ENCODE data around the gene RLF. TPM values are rescaled to one million over a fixed set of nuclear protein-coding genes. Genes with fewer than 3 reads are reported as not detected.

The RLF gene
- total and polyA plus RNA-seq, 2 donors (not counting 1 experiment from before 2014, with no cell fraction given): 7.8 to 21.9 TPM

- H3K27me3 Mint-ChIP-seq: no peaks in the 10 kb centered on the region
- intact Hi-C loops (cut with micrococcal nuclease): no loop called here
- ChIA-PET CTCF (interaction anchor here (0.9 kb wide), 1 partner anchor 23 kb away, joined by 4 read pairs; no protein-coding TSS in a partner anchor), POLR2A (no interaction called here)
- Histone ChIP-seq H3K9me3 (ENCODE audit: control extremely low read depth in 1 of 3, control insufficient read depth in 2 of 3, insufficient read depth in 1 of 3, low read length in 2 of 3) (no peaks in the 10 kb centered on the region), H3K4me2 (replicated peaks; ENCODE audit: low read depth, low read length, poor library complexity, severe bottlenecking) (no peak overlapping the region), H3K4me1 (ENCODE audit: control insufficient read depth in 2 of 2, insufficient read depth in 2 of 2, low read length in 2 of 2) (peaks cover 25 to 35% of the 10 kb centered on the region in 2 donors), H3K36me3 (replicated peaks in 1 of 2; ENCODE audit: control extremely low read depth in 1 of 2, control insufficient read depth in 1 of 2, extremely low read depth in 1 of 2, insufficient read depth in 2 of 2, low read length in 1 of 2) (peaks cover 0 to 6% of the 10 kb centered on the region in 2 experiments), H3K27me3 (replicated peaks in 1 of 4; ENCODE audit: control extremely low read depth in 1 of 4, control insufficient read depth in 3 of 4, insufficient read depth in 4 of 4, low read length in 3 of 4) (no peaks in the 10 kb centered on the region), H3K27ac (ENCODE audit: low read length in 2 of 2) (no peak overlapping the region), H2AFZ (ENCODE audit: insufficient read depth, low read depth, low read length, poor library complexity, severe bottlenecking) (no peak overlapping the region), H4K20me1 (ENCODE audit: control insufficient read depth, insufficient read depth, low read length, poor library complexity, severe bottlenecking) (peaks cover 58% of the 10 kb centered on the region), H3K9ac (ENCODE audit: low read length) (no peak overlapping the region), H3K4me3 (ENCODE audit: control extremely low read depth in 1 of 5, extremely low read depth in 1 of 5, insufficient read depth in 1 of 5, low read depth in 2 of 5, low read length in 4 of 5) (no peak overlapping the region), H3K79me2 (ENCODE audit: control insufficient read depth, insufficient read depth, low read length) (peaks cover 98% of the 10 kb centered on the region)
- ATAC-seq (ENCODE audit: low read depth): no peak
- no peak for TF ChIP-seq CTCF (IDR thresholded peaks at IDR 0.05)
- TF ChIP-seq EZH2 (IDR thresholded peaks at IDR 0.05; ENCODE audit: borderline replicate concordance, insufficient read depth, low read depth, low read length, poor library complexity, severe bottlenecking): no peak
- H3K4me1 Mint-ChIP-seq: peaks cover 39% of the 10 kb centered on the region
- H3K4me3 Mint-ChIP-seq: no peak overlapping the region
- 73% methylated on average over 2 of the region's 4 CpGs for WGBS (ENCODE audit: insufficient coverage)
- H3K9me3 Mint-ChIP-seq (ENCODE audit: insufficient read depth): no peaks in the 10 kb centered on the region
- no peak overlapping the region for H3K27ac Mint-ChIP-seq
- DNase-seq: no peak
Observed at GRCh38 chr1:40167317-40167716, 6.1 kb downstream of the RLF start.

- Histone ChIP-seq H3K27me3 (replicated peaks in 1 of 4; ENCODE audit: control extremely low read depth in 1 of 4, control insufficient read depth in 3 of 4, insufficient read depth in 4 of 4, low read length in 3 of 4) (no peaks in the 10 kb centered on the region), H3K9me3 (ENCODE audit: control extremely low read depth in 1 of 3, control insufficient read depth in 2 of 3, insufficient read depth in 1 of 3, low read length in 2 of 3) (no peaks in the 10 kb centered on the region), H2AFZ (ENCODE audit: insufficient read depth, low read depth, low read length, poor library complexity, severe bottlenecking) (no peak overlapping the region), H3K36me3 (replicated peaks in 1 of 2; ENCODE audit: control extremely low read depth in 1 of 2, control insufficient read depth in 1 of 2, extremely low read depth in 1 of 2, insufficient read depth in 2 of 2, low read length in 1 of 2) (peaks cover 0 to 6% of the 10 kb centered on the region in 2 experiments), H3K27ac (ENCODE audit: low read length in 2 of 2) (no peak overlapping the region), H3K9ac (ENCODE audit: low read length) (no peak overlapping the region), H4K20me1 (ENCODE audit: control insufficient read depth, insufficient read depth, low read length, poor library complexity, severe bottlenecking) (peaks cover 67% of the 10 kb centered on the region), H3K4me1 (ENCODE audit: control insufficient read depth in 2 of 2, insufficient read depth in 2 of 2, low read length in 2 of 2) (peaks cover 8 to 16% of the 10 kb centered on the region in 2 donors), H3K4me3 (ENCODE audit: control extremely low read depth in 1 of 5, extremely low read depth in 1 of 5, insufficient read depth in 1 of 5, low read depth in 2 of 5, low read length in 4 of 5) (no peak overlapping the region), H3K79me2 (ENCODE audit: control insufficient read depth, insufficient read depth, low read length) (peaks cover 98% of the 10 kb centered on the region), H3K4me2 (replicated peaks; ENCODE audit: low read depth, low read length, poor library complexity, severe bottlenecking) (no peak overlapping the region)
- Mint-ChIP-seq H3K9me3 (ENCODE audit: insufficient read depth) (no peaks in the 10 kb centered on the region), H3K4me1 (peaks cover 41% of the 10 kb centered on the region), H3K27me3 (no peaks in the 10 kb centered on the region), H3K4me3 (no peak overlapping the region), H3K27ac (no peak overlapping the region)
- DNase-seq (no peak), ATAC-seq (ENCODE audit: low read depth) (no peak)
- ChIA-PET POLR2A (no interaction called here), CTCF (interaction anchor here (1.6 to 3.3 kb wide), 3 partner anchors 12 to 168 kb away, joined by 6 to 8 read pairs (median 8); no protein-coding TSS in a partner anchor)
- intact Hi-C loops (cut with micrococcal nuclease): no loop called here
- TF ChIP-seq CTCF (IDR thresholded peaks at IDR 0.05) (no peak), EZH2 (IDR thresholded peaks at IDR 0.05; ENCODE audit: borderline replicate concordance, insufficient read depth, low read depth, low read length, poor library complexity, severe bottlenecking) (no peak)
- WGBS (ENCODE audit: insufficient coverage): no CpG with 5 or more reads among the region's 3 CpGs
Observed at GRCh38 chr1:40171036-40171435, 9.8 kb downstream of the RLF start.

Measured in B cell (primary cell).